ENCODE results near the gene RTN4R. TPM values are rescaled to one million over a fixed set of nuclear protein-coding genes. Genes with fewer than 3 reads are reported as not detected.
A peak's percentile ranks its signal among the peaks of the same experiment; 100 is the strongest.
"Not testable (repeated sequence)": the region's sequence is repeated elsewhere in the genome, so short reads cannot be mapped to it uniquely, and the experiment has no call there.

RTN4R gene
- total RNA-seq, 4 donors from 2014 or later: 5.0 to 12.9 TPM; not detected in 2

GRCh38 chr22:20305894-20306645 is 38.0 kb upstream of the RTN4R start:
- TF ChIP-seq POLR2A (IDR thresholded peaks at IDR 0.05): no peak
- no peak for TF ChIP-seq CTCF (IDR thresholded peaks at IDR 0.05)

GRCh38 chr22:20305230-20305893 is 37.2 kb upstream of the RTN4R start:
- H3K9me3 ChIP-seq; H3K4me1 ChIP-seq; H3K4me3 ChIP-seq; intact Hi-C loops (cut with DNase I; ENCODE audit: low total_unique reads); H3K36me3 ChIP-seq; H3K27me3 ChIP-seq; H3K27ac ChIP-seq; DNase-seq: not testable (repeated sequence)

More at GRCh38 chr22:20305894-20306645, 38.0 kb upstream of the RTN4R start:
- Histone ChIP-seq H3K4me1 (no peaks in the 10 kb centered on the region), H3K4me3 (no peak overlapping the region), H3K27me3 (no peaks in the 10 kb centered on the region), H3K27ac (no peak overlapping the region), H3K9me3 (no peaks in the 10 kb centered on the region), H3K36me3 (no peaks in the 10 kb centered on the region)
- intact Hi-C loops (cut with DNase I; ENCODE audit: low total_unique reads): no loop called here
- DNase-seq: no peak

- TF ChIP-seq CTCF (IDR thresholded peaks at IDR 0.05): no peak
- TF ChIP-seq POLR2A (IDR thresholded peaks at IDR 0.05): no peak
- Histone ChIP-seq H3K36me3 (no peaks in the 10 kb centered on the region), H3K9me3 (no peaks in the 10 kb centered on the region), H3K4me1 (peaks cover 0 to 5% of the 10 kb centered on the region in 2 donors), H3K27me3 (no peaks in the 10 kb centered on the region), H3K4me3 (no peak overlapping the region), H3K27ac (no peak overlapping the region)
- DNase-seq: no peak
- intact Hi-C loops (cut with DNase I; ENCODE audit: low total_unique reads): no loop called here
These were observed 36.5 kb upstream of the RTN4R start for GRCh38 chr22:20304646-20305045.

DNA sequence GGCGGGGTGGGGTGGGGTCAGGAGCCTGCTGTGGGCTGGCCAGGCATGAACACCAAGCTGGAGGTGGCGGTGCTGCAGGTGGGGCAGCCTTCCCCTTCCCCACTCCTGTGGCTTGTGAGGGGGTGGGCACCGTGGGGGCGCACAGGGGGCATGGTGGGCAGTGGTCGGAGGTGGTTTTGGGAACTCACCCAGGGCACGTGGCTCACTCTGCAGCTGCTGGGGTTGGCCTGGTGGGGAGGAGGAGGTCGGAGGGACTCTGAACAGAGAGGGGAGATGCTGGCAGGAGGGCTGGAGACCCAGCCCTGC is 35.1 kb upstream of the RTN4R start:
- H3K27me3 ChIP-seq; H3K4me1 ChIP-seq; H3K27ac ChIP-seq; DNase-seq; H3K36me3 ChIP-seq; H3K4me3 ChIP-seq; H3K9me3 ChIP-seq; intact Hi-C loops (cut with DNase I; ENCODE audit: low total_unique reads): not testable (repeated sequence)

GRCh38 chr22:20302438-20303228 is 34.5 kb upstream of the RTN4R start:
- H3K27ac ChIP-seq: no peak overlapping the region
- peaks cover 0 to 9% of the 10 kb centered on the region in 2 donors for H3K4me1 ChIP-seq
- no peaks in the 10 kb centered on the region for H3K27me3 ChIP-seq
- intact Hi-C loops (cut with DNase I; ENCODE audit: low total_unique reads): no loop called here
- TF ChIP-seq POLR2A (IDR thresholded peaks at IDR 0.05): no peak
- TF ChIP-seq CTCF (IDR thresholded peaks at IDR 0.05): no peak
- no peaks in the 10 kb centered on the region for H3K9me3 ChIP-seq
- no peak for DNase-seq
- H3K36me3 ChIP-seq: no peaks in the 10 kb centered on the region
- no peak overlapping the region for H3K4me3 ChIP-seq

- H3K9me3 ChIP-seq: no peaks in the 10 kb centered on the region
- intact Hi-C loops (cut with DNase I; ENCODE audit: low total_unique reads): no loop called here
- peak overlapping the region; percentile 39 to 47 for H3K4me3 ChIP-seq
- no peaks in the 10 kb centered on the region for H3K27me3 ChIP-seq
- TF ChIP-seq POLR2A (IDR thresholded peaks at IDR 0.05) (no peak), CTCF (IDR thresholded peaks at IDR 0.05) (no peak)
- peaks cover 0 to 9% of the 10 kb centered on the region in 2 donors for H3K4me1 ChIP-seq
- H3K27ac ChIP-seq: no peak overlapping the region
- DNase-seq: peak in 1 of 2 donors; percentile 40
- no peaks in the 10 kb centered on the region for H3K36me3 ChIP-seq
These were observed 31.6 kb upstream of the RTN4R start for GRCh38 chr22:20299746-20300136.

Measured in uterus (tissue), 4 donors.